Left lung (tissue), 10 donors: ENCODE data around the gene AGAP1. TPM values are rescaled to one million over a fixed set of nuclear protein-coding genes. Genes with fewer than 3 reads are reported as not detected.

Source experiments
- ATAC-seq: fragments of 200-7000 bp; cut with Tn5 transposase; one replicate; pipeline ENCODE4 v1.9.1; 2020; ENCODE audit warnings: moderate library complexity
- DNase-seq, 4 donors: peaks; one replicate each; pipeline ENCODE4 v3.0.0-alpha.2; 2013 to 2020
- H3K27ac ChIP-seq, 2 donors: fragments of 200-600 bp; sonication (generic) in 1 of 2; one replicate each; pipeline versions ENCODE4 v1.5.0 to v1.8.0; 2020 to 2021
- H3K27me3 ChIP-seq, 2 donors: fragments of 200-600 bp; sonication (generic) in 1 of 2; one replicate each; pipeline versions ENCODE4 v1.5.0 to v1.8.0; 2020 to 2021
- H3K36me3 ChIP-seq, 2 donors: fragments of 200-600 bp; sonication (generic) in 1 of 2; one replicate each; pipeline versions ENCODE4 v1.5.0 to v1.8.0; 2020 to 2021
- H3K4me1 ChIP-seq, 2 donors: fragments of 200-600 bp; one replicate each; pipeline ENCODE4 v1.8.0; 2021
- H3K4me3 ChIP-seq, 2 donors: fragments of 200-600 bp; sonication (generic) in 1 of 2; one replicate each; pipeline versions ENCODE4 v1.5.0 to v1.8.0; 2020 to 2021; ENCODE audit warnings: mild to moderate bottlenecking in 1 of 2
- H3K9me3 ChIP-seq, 2 donors: fragments of 200-600 bp; sonication (generic) in 1 of 2; one replicate each; pipeline versions ENCODE4 v1.5.0 to v1.8.0; 2020 to 2021
- intact Hi-C, 2 donors: fragments of 100-400 bp; cut with DNase I; formaldehyde crosslinking; loops; one replicate each; pipeline versions ENCODE4 v1.11.2 to v1.14.2; 2022
- polyA plus RNA-seq, 6 donors: library from polyadenylated mRNA; unstranded; fragments of 120-200 nt; gene quantifications; one replicate each; pipeline ENCODE4 v1.2.1, GENCODE V29; 2013; ENCODE audit not compliant: insufficient read length in 6 of 6
- total RNA-seq, 2 donors: library from RNA; stranded (reverse); fragmentation: NEBNext Ultra II Directional; extraction: Animal tissue kit (Norgen Biotek cat#: 25700); gene quantifications; one replicate each; pipeline ENCODE4 v1.2.1, GENCODE V29; 2021
- TF ChIP-seq, protein P1 (sequence below), 2 donors: fragments of 200-600 bp; sonication (generic) in 1 of 2; IDR thresholded peaks; one replicate each; pipeline versions ENCODE4 v1.5.0 to v1.8.0; 2021; ENCODE audit warnings: antibody characterized with exemption in 2 of 2
- donor health status: DM: no; HTN: yes; CAD: no.
- donor health status: DM: no; HTN: no; CAD: no.

Gene AGAP1
- total and polyA plus RNA-seq, 8 donors: 13.1 to 25.4 (median 22.4) TPM

- no peaks in the 10 kb centered on the region for H3K27me3 ChIP-seq
These were observed 295.7 kb downstream of the AGAP1 start for GRCh38 chr2:235789552-235789951.

GRCh38 chr2:235793163-235793752 lies 299.4 kb downstream of the AGAP1 start:
- intact Hi-C loops: no loop called here
- Histone ChIP-seq H3K27me3 (no peaks in the 10 kb centered on the region), H3K36me3 (peaks cover 0 to 6% of the 10 kb centered on the region in 2 donors), H3K4me3 (no peak overlapping the region), H3K27ac (no peak overlapping the region), H3K9me3 (no peaks in the 10 kb centered on the region), H3K4me1 (no peaks in the 10 kb centered on the region)
- TF ChIP-seq, protein P1, sequence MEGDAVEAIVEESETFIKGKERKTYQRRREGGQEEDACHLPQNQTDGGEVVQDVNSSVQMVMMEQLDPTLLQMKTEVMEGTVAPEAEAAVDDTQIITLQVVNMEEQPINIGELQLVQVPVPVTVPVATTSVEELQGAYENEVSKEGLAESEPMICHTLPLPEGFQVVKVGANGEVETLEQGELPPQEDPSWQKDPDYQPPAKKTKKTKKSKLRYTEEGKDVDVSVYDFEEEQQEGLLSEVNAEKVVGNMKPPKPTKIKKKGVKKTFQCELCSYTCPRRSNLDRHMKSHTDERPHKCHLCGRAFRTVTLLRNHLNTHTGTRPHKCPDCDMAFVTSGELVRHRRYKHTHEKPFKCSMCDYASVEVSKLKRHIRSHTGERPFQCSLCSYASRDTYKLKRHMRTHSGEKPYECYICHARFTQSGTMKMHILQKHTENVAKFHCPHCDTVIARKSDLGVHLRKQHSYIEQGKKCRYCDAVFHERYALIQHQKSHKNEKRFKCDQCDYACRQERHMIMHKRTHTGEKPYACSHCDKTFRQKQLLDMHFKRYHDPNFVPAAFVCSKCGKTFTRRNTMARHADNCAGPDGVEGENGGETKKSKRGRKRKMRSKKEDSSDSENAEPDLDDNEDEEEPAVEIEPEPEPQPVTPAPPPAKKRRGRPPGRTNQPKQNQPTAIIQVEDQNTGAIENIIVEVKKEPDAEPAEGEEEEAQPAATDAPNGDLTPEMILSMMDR (IDR thresholded peaks at IDR 0.05): no peak
- DNase-seq (no peak), ATAC-seq (no peak)

More at GRCh38 chr2:235789552-235789951, 295.7 kb downstream of the AGAP1 start:
- Histone ChIP-seq H3K9me3 (no peaks in the 10 kb centered on the region), H3K27ac (no peak overlapping the region), H3K4me3 (no peak overlapping the region), H3K4me1 (no peaks in the 10 kb centered on the region), H3K36me3 (no peaks in the 10 kb centered on the region)
- DNase-seq (no peak), ATAC-seq (no peak)
- intact Hi-C loops: no loop called here
- TF ChIP-seq, protein P1 (IDR thresholded peaks at IDR 0.05): no peak

DNA sequence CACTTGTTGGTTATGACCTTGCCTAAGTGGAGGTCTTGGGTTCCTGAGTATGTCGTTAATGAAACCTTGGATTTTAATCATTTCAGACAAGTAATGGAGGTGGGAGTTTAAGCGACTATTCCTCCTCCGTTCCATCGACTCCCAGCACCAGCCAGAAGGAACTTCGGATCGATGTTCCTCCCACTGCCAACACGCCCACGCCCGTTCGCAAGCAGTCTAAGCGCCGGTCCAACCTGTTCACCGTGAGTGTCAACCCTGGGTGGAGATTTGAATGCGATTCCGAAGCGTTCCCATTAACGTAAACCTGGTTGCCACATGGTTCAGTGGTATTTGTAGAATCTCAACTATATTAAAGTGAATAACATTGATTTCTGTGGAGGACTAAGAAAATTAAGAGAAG lies 305.4 kb downstream of the AGAP1 start:
- ATAC-seq (no peak), DNase-seq (no peak)
- Histone ChIP-seq H3K27ac (no peak overlapping the region), H3K9me3 (no peaks in the 10 kb centered on the region), H3K4me1 (no peaks in the 10 kb centered on the region), H3K27me3 (no peaks in the 10 kb centered on the region), H3K36me3 (peaks cover 0 to 30% of the 10 kb centered on the region in 2 donors), H3K4me3 (no peak overlapping the region)
- intact Hi-C loops: no loop called here
- TF ChIP-seq, protein P1 (IDR thresholded peaks at IDR 0.05): no peak

DNA sequence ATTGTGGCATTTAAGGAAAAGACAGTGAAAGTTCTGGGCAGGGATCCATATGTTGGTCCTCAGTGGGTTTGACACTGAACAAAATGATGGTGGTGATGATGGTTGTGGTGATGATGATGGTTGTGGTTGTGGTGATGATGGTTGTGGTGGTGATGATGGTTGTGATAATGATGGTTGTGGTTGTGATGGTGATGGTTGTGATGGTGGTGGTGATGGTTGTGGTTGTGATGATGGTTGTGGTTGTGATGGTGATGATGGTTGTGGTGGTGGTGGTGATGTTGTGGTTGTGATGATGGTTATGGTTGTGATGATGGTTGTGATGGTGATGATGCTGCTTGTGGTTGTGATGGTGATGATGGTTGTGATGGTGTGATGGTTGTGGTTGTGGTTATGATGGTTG lies 308.7 kb downstream of the AGAP1 start:
- no peaks in the 10 kb centered on the region for H3K9me3 ChIP-seq
- H3K27ac ChIP-seq: no peak overlapping the region
- no peaks in the 10 kb centered on the region for H3K27me3 ChIP-seq
- intact Hi-C loops: no loop called here
- H3K4me3 ChIP-seq: no peak overlapping the region
- no peak for ATAC-seq
- no peak for DNase-seq
- no peaks in the 10 kb centered on the region for H3K4me1 ChIP-seq
- TF ChIP-seq, protein P1 (IDR thresholded peaks at IDR 0.05): no peak
- peaks cover 0 to 37% of the 10 kb centered on the region in 2 donors for H3K36me3 ChIP-seq

DNA sequence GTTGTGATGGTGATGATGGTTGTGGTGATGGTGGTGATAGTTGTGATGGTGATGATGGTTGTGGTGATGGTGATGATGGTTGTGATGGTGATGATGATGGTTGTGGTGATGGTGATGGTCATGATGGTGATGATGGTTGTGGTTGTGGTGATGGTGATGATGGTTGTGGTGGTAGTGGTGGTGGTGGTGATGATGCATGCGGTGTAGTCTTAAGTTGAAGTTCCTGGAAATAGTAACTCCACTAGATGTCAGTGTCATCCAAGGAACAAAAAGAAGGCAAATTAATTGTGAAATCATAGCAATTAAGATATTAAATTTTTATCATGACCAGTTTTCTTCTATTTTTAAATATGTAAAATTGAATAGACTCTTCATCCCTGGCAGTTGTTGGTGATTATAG lies 309.2 kb downstream of the AGAP1 start:
- TF ChIP-seq, protein P1 (IDR thresholded peaks at IDR 0.05): no peak
- Histone ChIP-seq H3K27me3 (no peaks in the 10 kb centered on the region), H3K4me3 (no peak overlapping the region), H3K27ac (no peak overlapping the region), H3K4me1 (no peaks in the 10 kb centered on the region), H3K9me3 (no peaks in the 10 kb centered on the region), H3K36me3 (peaks cover 0 to 37% of the 10 kb centered on the region in 2 donors)
- ATAC-seq (no peak), DNase-seq (no peak)
- intact Hi-C loops: no loop called here
